Parathyroid adenoma (tissue), 2 donors: ENCODE data around the gene S100A5.
"Not testable (repeated sequence)": the region's sequence is repeated elsewhere in the genome, so short reads cannot be mapped to it uniquely, and the experiment has no call there.

Source experiments
- H2AFZ ChIP-seq: fragments of 300-600 bp; sonication (generic); one replicate; pipeline ENCODE4 v1.7.0; 2017; ENCODE audit warnings: antibody characterized with exemption, mild to moderate bottlenecking
- H3K27ac ChIP-seq: fragments of 300-600 bp; sonication (generic); one replicate; pipeline ENCODE4 v1.7.0; 2017
- H3K27me3 ChIP-seq: fragments of 300-600 bp; sonication (generic); one replicate; pipeline ENCODE4 v1.7.0; 2017; ENCODE audit warnings: low read length; ENCODE audit not compliant: control insufficient read depth, insufficient read depth
- H3K36me3 ChIP-seq: fragments of 300-600 bp; sonication (generic); one replicate; pipeline ENCODE4 v1.7.0; 2017; ENCODE audit warnings: low read length; ENCODE audit not compliant: control insufficient read depth, insufficient read depth
- H3K4me1 ChIP-seq: fragments of 300-600 bp; sonication (generic); one replicate; pipeline ENCODE4 v1.7.0; 2017; ENCODE audit warnings: control low read depth
- H3K4me2 ChIP-seq: fragments of 300-600 bp; sonication (generic); one replicate; pipeline ENCODE4 v1.7.0; 2017; ENCODE audit warnings: low read length
- H3K4me3 ChIP-seq: fragments of 300-600 bp; sonication (generic); one replicate; pipeline ENCODE4 v1.7.0; 2017; ENCODE audit warnings: low read depth, low read length
- H3K79me2 ChIP-seq: fragments of 300-600 bp; sonication (generic); one replicate; pipeline ENCODE4 v1.7.0; 2017; ENCODE audit warnings: control low read depth
- H3K9ac ChIP-seq: fragments of 300-600 bp; sonication (generic); one replicate; pipeline ENCODE4 v1.7.0; 2017; ENCODE audit warnings: mild to moderate bottlenecking
- H3K9me3 ChIP-seq: fragments of 300-600 bp; sonication (generic); one replicate; pipeline ENCODE4 v1.7.0; 2017; ENCODE audit warnings: low read length; ENCODE audit not compliant: control insufficient read depth
- TF ChIP-seq, protein P1 (sequence below): fragments of 300-600 bp; sonication (generic); IDR thresholded peaks from one replicate; pipeline ENCODE4 v1.7.0; 2017; ENCODE audit warnings: antibody characterized with exemption, mild to moderate bottlenecking
- donor health status: primary hyperparathyroidism.

The S100A5 gene

GRCh38 chr1:153563483-153563901 is 22.8 kb upstream of the S100A5 start:
- Histone ChIP-seq H3K79me2 (no peaks in the 10 kb centered on the region), H3K27ac (no peak overlapping the region), H2AFZ (no peak overlapping the region), H3K4me1 (no peaks in the 10 kb centered on the region), H3K36me3 (no peaks in the 10 kb centered on the region), H3K9me3 (no peaks in the 10 kb centered on the region), H3K9ac (no peak overlapping the region), H3K4me2 (no peak overlapping the region), H3K4me3 (no peak overlapping the region), H3K27me3 (no peaks in the 10 kb centered on the region)
- TF ChIP-seq, protein P1, sequence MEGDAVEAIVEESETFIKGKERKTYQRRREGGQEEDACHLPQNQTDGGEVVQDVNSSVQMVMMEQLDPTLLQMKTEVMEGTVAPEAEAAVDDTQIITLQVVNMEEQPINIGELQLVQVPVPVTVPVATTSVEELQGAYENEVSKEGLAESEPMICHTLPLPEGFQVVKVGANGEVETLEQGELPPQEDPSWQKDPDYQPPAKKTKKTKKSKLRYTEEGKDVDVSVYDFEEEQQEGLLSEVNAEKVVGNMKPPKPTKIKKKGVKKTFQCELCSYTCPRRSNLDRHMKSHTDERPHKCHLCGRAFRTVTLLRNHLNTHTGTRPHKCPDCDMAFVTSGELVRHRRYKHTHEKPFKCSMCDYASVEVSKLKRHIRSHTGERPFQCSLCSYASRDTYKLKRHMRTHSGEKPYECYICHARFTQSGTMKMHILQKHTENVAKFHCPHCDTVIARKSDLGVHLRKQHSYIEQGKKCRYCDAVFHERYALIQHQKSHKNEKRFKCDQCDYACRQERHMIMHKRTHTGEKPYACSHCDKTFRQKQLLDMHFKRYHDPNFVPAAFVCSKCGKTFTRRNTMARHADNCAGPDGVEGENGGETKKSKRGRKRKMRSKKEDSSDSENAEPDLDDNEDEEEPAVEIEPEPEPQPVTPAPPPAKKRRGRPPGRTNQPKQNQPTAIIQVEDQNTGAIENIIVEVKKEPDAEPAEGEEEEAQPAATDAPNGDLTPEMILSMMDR = no peak

GRCh38 chr1:153562021-153562420 is 21.3 kb upstream of the S100A5 start:
- not testable (repeated sequence) for H3K79me2 ChIP-seq, H2AFZ ChIP-seq, H3K4me3 ChIP-seq, H3K27me3 ChIP-seq, H3K9me3 ChIP-seq, H3K9ac ChIP-seq, H3K27ac ChIP-seq, H3K36me3 ChIP-seq, H3K4me1 ChIP-seq, H3K4me2 ChIP-seq

- Histone ChIP-seq H3K79me2 (no peaks in the 10 kb centered on the region), H3K27me3 (no peaks in the 10 kb centered on the region), H3K4me2 (no peak overlapping the region), H3K27ac (no peak overlapping the region), H3K9ac (no peak overlapping the region), H3K9me3 (no peaks in the 10 kb centered on the region), H3K4me3 (no peak overlapping the region), H3K4me1 (no peaks in the 10 kb centered on the region), H3K36me3 (no peaks in the 10 kb centered on the region), H2AFZ (no peak overlapping the region)
- TF ChIP-seq, protein P1 = no peak
These were observed 20.8 kb upstream of the S100A5 start for GRCh38 chr1:153561466-153561985.

DNA sequence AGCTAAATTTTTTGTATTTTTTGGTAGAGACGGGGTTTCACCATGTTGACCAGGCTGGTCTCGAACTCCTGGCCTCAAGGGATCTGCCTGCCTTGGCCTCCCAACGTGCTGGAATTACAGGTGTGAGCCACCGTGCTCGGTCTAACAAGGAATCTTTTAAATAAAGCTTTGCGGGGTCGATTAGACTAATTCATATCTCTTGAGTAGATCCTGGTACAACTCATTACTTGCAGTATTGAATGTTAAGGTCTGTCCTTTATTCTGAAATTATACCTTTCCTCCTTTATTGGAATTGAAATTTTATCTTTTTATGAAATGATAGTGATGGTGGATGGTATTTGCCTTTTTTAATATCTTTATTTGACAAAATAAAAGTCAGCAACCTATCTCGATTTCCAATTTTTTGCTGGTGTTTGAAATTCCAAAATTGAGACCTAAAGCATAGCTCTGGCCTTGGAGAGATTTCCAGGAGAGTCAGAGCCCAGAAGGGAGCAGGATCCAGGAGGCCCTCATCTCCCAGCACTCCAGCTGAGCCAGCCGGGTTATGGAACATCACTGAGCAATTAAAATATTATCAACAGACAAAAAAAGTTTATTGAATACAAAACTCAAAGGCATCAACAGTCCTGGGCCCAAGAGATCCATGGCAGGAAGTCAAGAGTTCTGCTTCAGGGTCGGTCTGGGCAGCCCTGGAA is 20.2 kb upstream of the S100A5 start:
- H3K9ac ChIP-seq = no peak overlapping the region
- no peaks in the 10 kb centered on the region for H3K27me3 ChIP-seq
- no peak overlapping the region for H3K4me2 ChIP-seq
- no peak overlapping the region for H3K27ac ChIP-seq
- no peaks in the 10 kb centered on the region for H3K36me3 ChIP-seq
- H3K4me1 ChIP-seq = no peaks in the 10 kb centered on the region
- no peak overlapping the region for H2AFZ ChIP-seq
- TF ChIP-seq, protein P1 = no peak
- H3K79me2 ChIP-seq = no peaks in the 10 kb centered on the region
- no peak overlapping the region for H3K4me3 ChIP-seq
- no peaks in the 10 kb centered on the region for H3K9me3 ChIP-seq

DNA sequence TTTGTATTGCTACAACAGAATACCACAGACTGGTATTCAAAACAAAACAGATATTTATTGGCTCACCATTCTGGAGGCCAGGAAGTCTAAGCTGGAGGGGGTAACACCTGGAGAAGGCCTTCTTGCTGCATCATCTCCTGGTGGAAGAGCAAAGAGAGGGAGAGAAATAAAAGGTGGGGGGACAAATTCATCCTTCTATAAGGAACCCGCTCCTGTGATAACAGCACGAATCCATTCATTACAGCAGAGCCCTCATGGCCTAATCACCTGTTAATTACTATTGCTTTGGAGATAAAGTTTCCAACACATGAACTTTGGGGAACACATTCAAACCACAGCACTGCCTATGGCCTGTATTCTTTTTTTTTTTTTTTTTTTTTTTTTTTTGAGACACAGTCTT is 19.5 kb upstream of the S100A5 start:
- no peaks in the 10 kb centered on the region for H3K36me3 ChIP-seq
- H3K27me3 ChIP-seq = no peaks in the 10 kb centered on the region
- no peak overlapping the region for H3K4me2 ChIP-seq
- no peaks in the 10 kb centered on the region for H3K9me3 ChIP-seq
- H3K9ac ChIP-seq = no peak overlapping the region
- H3K79me2 ChIP-seq = no peaks in the 10 kb centered on the region
- TF ChIP-seq, protein P1 = no peak
- no peaks in the 10 kb centered on the region for H3K4me1 ChIP-seq
- H2AFZ ChIP-seq = no peak overlapping the region
- H3K27ac ChIP-seq = no peak overlapping the region
- no peak overlapping the region for H3K4me3 ChIP-seq
